Myocyte (in vitro differentiated cells): ENCODE results near the gene ZNHIT6. TPM values are rescaled to one million over a fixed set of nuclear protein-coding genes. Genes with fewer than 3 reads are reported as not detected.

Experiments
- total RNA-seq: library from RNA; depleted of rRNA; stranded (reverse); fragments of >200 nt; gene quantifications from 2 replicates; pipeline ENCODE4 v1.2.3, GENCODE V29; 2014

Gene ZNHIT6
- total RNA-seq, 1 donor from 2014 or later = 8.4 TPM

Other genes with a start within 250 kb of the ZNHIT6 start
- gene DDAH1, start 243.3 kb downstream of the ZNHIT6 start, total RNA-seq = 16.3 and 18.1 TPM in 2 replicates
- gene CCN1, start 127.7 kb downstream of the ZNHIT6 start, total RNA-seq = 11.9 and 12.5 TPM in 2 replicates